HG03432 (cell line): ENCODE measurements around the gene HELZ.

ENCODE experiments used
- ATAC-seq: cut with Tn5 transposase; IDR thresholded peaks from one replicate; pipeline ENCODE4 v1.9.1; 2021; ENCODE audit warnings: mild to moderate bottlenecking, moderate library complexity; ENCODE audit not compliant: unreplicated experiment

HELZ gene

DNA sequence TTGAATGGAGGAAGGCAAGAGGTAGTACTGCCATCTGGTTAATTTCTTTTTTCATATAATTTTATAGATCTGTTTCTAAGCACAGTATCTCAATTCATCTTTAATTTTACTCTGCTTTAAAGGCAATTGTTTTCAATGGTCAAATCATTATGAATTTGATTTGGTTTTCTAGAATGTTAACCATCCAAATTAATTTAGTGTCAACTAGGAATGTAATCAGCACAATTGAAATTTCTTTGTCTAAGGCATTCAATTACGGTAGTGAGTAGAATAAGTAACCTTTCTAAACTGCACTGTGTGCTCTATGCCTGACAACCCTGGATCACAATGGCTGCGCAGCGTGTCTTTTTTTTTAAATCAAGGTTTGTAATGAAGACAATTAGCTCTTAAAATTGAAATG is 156.4 kb downstream of the HELZ start:
- no peak for ATAC-seq

GRCh38 chr17:67085406-67085805 is 159.6 kb downstream of the HELZ start:
- ATAC-seq = no peak

DNA sequence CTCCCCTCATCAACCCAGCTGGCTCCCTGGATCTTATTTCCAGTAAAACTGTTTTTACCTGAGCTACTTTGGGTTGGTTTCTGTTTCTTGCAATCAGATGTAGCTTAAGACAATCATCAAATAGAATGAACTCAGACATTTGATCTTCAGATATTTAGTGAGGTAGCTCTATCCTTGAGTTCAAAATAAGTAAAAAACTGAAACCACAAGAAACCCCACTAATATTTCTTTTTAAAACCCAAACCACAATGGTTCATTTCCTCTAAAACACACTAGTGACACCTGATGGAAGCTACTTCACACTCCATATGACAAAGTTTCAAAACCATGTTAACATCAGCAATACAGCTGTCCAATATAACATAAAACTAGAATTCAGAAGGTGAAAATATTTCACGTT is 162.9 kb downstream of the HELZ start:
- peak; percentile 84 for ATAC-seq

- no peak for ATAC-seq
Measured at GRCh38 chr17:67080804-67081203, 164.2 kb downstream of the HELZ start.

DNA sequence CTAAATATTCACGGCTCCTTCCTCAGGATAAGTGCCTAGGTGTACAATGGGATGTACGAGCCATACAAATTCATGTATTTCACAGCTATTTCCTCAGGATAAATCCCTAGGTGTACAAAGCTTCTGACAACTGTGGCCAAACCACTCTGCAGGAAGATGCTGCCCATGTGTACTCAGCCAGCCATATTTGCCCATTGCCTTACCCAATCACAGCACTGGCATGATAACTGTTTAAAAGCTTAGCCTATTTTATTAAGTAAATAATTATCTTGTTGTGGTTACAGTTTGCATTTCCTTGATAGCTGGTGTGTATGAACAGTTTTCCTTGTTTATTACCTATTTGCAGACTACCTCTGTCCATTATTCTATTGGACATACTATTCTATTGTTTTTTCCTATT is 165.5 kb downstream of the HELZ start:
- no peak for ATAC-seq

DNA sequence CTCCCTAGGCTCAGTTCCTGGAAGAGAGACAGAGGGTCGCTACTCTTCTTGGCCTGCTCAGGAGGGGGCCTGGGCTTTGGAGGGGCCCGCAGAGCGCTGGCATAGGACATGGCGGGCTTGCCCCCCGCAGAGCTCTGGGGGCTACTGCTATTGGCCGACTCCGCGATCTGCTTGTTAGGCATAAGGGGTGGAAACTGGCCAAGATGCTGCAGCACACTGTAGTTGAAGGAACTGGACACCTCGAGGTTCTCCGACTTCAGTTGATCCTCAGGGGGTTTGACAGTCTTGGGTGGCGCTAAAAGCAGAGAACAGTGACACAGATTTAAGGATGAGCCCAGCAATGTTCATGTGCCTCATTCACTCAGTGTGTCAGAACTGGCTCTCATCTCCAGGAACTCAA is 166.7 kb downstream of the HELZ start:
- no peak for ATAC-seq

DNA sequence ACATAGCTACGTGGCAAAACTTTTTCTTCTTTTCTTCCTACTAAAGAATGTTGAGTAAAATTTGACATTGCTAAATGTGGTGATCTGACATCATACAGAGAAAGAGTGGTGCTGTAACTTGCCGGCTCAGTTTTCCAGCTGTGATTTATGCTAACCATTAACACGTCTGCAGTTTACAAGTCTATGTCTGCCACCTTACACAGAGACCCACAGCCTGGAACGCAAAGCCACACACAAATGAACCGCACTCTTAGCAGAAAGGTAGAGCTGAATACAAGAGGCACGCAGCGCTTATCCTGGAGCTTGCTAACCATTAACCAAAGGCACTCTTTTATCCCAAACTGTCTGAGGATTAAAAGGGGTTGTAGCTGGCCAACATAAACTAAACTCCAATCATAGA is 168.7 kb downstream of the HELZ start:
- no peak for ATAC-seq

- no peak for ATAC-seq
Measured at GRCh38 chr17:67074781-67075180, 170.2 kb downstream of the HELZ start.

- ATAC-seq = no peak
Measured at GRCh38 chr17:67072885-67073284, 172.1 kb downstream of the HELZ start.

DNA sequence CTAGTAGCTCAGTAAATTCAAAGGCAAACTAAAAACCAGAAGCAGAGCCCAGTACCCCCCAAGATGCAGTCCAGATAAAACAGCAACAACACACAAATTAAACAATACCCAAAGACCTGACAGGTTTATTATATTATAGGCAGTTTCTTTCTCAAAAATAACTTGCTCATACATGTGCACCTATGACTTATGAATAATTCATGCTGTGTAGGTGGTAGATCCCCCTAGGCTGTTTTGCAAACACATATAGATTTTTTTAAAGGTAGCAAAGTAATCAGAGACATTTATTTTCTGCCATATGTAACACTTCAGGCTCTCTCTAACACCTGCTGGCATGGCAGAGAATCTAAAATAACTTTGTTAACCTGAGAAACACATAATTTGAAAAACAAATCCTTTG is 173.4 kb downstream of the HELZ start:
- no peak for ATAC-seq

DNA sequence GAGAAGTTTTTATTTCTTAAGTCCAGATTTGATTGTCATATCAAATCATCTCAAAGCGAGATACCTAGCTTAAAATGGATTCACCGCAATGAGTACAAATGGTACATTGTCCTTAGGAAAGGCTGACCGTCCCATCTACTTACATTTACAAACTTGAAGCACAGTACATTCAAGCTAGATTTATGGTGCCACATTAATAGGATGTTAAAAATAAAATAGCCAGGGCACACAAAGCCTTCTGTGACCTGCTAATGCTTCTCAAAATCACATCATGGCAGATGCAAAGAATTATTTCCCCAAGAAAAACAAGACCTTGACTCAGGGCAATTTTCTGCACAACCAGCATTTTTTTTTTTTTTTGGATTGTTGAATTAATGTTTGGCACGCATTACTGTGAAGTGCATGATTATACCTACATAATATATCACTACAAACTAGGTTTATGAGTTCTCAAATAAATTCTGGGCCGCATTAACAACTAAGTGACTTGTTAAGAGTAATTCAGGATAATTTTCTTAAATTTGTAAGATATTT is 175.3 kb downstream of the HELZ start:
- no peak for ATAC-seq

GRCh38 chr17:67068999-67069398 is 176.0 kb downstream of the HELZ start:
- no peak for ATAC-seq

- ATAC-seq = no peak
Measured at GRCh38 chr17:67067571-67068482, 177.2 kb downstream of the HELZ start.

- ATAC-seq = no peak
Measured at GRCh38 chr17:67066717-67067116, 178.3 kb downstream of the HELZ start.

GRCh38 chr17:67063141-67063540 is 181.9 kb downstream of the HELZ start:
- no peak for ATAC-seq

- no peak for ATAC-seq
Measured at GRCh38 chr17:67059372-67059771, 185.6 kb downstream of the HELZ start.

- no peak for ATAC-seq
Measured at GRCh38 chr17:67058036-67058435, 187.0 kb downstream of the HELZ start.

DNA sequence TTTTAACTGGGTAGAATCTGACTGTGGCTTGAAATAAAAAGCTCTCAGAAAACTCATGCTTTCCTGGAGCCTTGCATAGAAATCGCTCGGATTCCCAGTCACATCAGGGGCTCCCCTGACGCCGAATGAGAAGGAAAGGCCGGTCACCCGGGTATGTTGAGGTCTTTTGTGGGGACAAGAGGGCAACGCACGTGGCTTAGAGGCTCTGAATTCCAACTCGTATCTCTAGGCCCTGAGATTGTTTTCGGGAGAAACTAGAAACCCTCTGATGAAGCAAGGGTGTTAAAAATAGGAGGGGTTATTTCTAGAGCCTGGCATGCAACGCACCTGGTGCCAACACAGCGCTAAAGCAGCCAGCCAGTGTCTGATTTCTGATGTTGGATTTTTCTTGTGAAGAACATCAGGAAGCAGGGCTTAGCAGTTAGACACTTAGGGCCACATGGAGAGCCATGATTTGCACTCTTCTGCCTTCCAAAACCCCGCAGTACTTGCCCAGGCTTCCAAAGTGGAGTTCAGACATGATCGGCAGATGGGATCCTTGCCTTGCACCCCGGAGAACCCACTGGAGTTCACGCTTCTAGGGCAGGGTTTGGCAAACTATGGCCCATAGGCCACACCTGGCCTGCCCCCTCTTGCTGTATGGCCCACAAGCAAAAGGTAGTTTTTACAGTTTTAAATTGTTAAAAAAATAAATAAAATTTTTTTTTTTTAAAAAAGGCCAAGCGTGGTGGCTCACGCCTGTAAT is 188.1 kb downstream of the HELZ start:
- no peak for ATAC-seq

DNA sequence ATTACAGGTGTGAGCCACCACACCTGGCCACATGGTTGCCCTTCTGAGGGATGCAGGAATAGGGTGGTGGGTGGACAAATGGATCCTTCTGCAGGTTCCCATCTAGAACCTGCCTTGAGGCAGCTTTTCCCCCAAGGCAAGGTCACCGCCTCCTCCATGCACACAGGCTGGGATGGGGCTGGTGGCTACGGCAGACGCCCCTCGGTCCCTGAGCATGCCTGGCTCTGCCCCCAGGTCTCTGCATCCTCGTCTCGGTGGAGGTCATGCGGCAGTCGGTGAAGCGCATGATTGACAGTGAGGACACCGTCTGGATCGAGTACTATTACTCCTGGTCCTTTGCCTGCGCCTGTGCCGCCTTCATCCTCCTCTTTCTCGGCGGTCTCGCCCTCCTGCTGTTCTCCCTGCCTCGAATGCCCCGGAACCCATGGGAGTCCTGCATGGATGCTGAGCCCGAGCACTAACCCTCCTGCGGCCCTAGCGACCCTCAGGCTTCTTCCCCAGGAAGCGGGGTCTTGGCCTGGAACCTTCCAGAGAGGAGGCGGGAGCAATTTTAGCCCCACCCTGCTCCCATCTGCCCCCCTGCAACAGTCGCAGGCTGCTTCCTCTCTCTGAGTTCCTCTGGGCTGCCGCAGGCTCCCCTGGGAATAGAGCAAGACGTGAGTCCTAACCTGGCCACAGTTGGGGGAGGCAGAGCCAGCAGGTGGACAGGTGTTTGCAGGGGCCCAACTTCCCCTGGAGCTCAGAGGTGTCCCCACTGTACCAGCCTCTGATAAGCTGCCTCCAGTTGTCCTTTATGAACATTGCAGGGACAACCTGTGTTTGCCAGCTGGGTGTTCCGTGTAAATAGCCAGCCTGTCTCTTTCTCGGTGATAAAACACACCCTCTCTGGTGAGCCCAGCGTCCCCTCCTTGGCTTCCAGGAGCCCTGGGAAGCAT is 188.9 kb downstream of the HELZ start:
- ATAC-seq = no peak

DNA sequence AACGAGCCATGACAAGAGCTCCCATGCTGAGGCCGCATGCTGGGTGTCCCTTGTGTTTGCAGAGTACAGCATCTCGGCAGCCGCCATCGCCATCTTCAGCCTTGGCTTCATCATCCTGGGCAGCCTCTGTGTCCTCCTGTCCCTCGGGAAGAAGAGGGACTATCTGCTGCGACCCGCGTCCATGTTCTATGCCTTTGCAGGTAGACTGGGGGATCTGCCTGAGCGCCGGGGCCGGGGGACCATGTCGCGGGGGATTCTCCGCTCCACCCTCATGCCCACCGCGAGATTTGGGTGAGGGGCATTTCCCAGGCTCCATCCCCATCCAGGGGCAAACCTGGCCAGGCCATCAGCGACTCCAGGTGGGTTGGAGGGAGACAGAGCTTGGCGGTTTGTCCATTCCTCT is 190.0 kb downstream of the HELZ start:
- ATAC-seq = no peak

DNA sequence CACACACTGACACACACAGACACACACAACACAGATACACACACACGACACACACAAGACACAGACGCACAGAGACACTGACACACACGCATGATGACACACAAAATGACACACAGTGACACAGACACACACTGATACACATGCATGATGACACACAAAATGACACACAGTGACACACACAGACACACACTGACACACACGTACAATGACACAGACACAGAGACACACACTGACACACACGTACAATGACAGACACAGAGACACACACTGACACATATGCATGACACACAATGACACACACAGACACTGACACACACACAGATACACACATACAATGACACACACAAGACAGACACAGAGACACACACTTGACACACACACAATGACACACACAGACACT is 190.4 kb downstream of the HELZ start:
- ATAC-seq = no peak
